Iris pigment epithelial cell (primary cell): ENCODE measurements around the gene NLRP8.
A peak's percentile ranks its signal among the peaks of the same experiment; 100 is the strongest.
"Not testable (repeated sequence)": the region's sequence is repeated elsewhere in the genome, so short reads cannot be mapped to it uniquely, and the experiment has no call there.

Source experiments
- DNase-seq: peaks from one replicate; pipeline ENCODE4 v3.0.0-alpha.2; 2011; ENCODE audit warnings: low read depth

The NLRP8 gene

DNA sequence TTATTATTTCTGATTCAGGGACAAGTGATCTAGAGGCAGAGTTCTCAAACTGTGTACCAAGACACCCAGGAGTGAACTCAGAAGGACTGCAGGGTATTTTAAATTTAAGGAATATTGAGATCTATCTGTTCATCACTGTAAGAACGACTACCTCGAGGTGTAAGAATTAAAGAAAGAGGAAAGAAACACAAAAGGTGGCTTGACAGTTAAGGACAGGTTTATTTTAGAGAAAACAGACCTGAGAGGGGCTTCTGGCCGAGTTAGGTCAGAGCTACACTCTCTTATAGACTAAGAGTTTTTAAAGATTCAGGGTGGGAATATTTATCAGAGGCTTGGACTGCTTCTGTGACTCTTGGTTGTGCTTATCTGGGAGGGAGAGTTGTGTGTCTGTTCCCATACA lies 26.4 kb downstream of the NLRP8 start:
- DNase-seq = no peak

DNA sequence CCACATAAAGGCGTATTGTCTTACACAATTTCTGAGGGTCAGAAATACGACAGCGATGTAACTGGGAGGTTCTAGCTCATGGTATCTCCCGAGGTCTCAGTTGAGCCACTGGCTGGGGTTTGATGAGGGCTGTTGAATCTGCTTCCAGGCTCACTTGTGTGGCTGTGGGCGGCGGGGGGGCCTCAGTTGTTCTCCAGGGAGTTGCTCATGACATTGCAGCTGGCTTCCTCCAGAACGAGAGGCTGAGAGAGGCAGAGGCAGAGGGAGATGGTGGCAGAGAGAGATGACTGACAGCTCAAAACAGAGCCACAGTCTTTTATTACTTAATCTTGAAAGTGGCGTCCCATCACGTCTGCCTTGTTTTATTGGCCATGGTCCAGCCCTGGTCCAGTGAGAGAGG lies 32.8 kb downstream of the NLRP8 start:
- DNase-seq = no peak

DNA sequence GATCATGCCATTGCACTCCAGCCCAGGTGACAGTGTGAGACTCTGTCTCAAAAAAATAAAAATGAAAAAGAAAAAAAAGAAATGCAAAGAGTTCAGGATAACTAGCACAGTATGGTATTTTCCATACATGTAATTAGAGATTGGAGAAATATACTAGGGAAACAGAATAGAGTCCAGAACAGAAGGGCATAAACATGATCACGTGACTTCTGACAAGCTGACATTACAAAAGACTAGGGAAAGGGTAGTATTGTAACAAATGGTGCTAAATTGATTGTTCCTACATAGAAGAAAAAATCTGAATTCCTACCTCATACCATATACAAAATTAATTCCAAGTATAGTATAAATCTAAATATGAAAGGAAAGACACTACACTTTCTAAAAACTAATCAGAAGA lies 37.6 kb downstream of the NLRP8 start:
- no peak for DNase-seq

DNA sequence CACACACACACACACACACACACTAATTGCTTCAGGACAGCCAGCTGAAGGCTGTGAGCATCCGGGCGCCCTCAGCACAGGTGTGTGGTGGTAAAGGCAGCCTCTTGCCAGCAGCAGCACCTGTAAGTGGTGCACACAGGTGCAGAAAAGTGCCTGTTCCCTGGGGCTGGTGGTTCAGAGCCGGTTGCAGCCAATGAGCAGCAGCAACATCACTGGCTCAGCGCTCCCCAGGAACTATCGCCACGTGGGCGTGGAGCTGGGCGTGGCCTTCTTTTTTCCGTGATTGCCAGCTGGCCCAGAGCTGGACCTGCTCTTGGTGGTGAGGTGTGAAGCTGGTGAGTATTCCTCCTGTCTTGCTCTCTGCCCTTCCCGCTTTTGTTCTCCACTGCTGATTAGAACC lies 38.9 kb downstream of the NLRP8 start, which contains the start of gene NLRP5:
Gene NLRP5, plus strand, starts transcription at position 289 of the 400 bp plus-strand sequence.
- no peak for DNase-seq

DNA sequence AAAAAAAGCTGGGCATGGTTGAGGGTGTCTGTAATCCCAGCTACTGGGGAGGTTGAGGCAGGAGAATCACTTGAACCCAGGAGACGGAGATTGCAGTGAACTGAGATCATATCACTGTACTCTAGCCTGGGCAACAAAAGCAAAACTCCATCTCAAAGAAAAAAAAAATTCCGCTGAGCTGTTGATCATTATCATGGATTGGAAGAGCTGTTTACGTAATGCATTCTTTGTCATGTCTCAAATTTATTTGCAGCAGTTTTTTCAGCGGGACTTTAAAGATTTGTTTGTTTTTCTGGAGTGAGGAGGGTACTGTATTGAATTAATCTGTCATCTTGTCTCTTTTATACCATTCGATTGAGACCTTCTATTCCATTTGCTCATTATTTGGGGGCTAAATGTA lies 43.2 kb downstream of the NLRP8 start:
- DNase-seq = no peak

DNA sequence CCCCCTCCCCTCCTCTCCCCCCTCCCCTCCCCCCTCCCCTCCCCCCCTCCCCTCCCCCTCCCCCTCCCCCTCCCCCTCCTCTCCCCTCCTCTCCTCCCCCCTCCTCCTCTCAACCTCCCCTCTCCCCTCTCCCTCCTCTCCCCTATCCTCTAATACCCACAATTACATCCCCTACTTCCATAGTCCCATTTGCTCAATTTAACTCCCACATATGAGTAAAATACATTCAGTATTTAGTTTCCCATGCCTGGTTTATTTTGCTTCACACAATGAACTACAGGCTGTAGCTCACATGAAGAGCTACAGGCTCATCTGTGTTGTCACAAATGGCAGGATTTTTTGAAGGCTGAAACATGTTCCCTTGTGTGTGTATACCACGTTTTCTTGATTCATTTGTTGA lies 45.9 kb downstream of the NLRP8 start:
- DNase-seq = no peak

DNA sequence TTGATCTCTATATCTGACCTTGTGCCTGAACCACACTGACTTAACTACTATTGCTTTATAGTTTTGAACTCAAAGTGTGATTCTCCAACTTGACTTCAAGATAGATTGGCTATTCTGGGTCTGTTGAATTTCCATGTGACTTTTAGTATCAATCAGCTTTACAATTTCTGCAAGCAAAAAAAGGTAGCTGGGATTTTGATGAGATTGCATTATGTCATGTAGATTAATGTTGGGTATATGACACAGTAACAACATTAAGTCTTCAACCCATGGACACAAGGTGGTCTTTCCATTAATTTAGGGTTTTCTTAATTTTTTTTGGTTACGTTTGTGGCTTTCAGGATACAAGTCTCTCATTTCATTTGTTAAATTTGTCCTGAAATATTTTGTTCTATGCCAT lies 67.1 kb downstream of the NLRP8 start:
- DNase-seq = no peak

DNA sequence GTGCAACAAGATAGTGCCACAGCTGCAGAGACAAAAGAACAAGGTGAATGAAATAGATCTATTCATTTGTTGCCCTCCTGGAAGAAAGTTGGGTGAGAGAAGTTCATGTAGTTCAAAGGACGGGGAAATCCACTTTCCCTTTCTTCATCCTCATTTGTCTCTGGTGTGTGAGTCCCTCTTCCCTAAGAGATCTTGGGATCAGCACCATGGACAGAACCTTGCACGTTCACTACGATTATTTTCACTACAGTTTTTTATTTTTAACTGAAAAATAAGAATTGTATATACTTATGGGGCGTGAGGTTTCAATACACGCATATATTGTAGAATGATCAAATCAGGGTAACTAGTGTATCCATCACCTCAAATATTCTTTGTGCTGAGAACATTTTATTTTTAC lies 68.1 kb downstream of the NLRP8 start:
- peak; percentile 18 for DNase-seq

DNA sequence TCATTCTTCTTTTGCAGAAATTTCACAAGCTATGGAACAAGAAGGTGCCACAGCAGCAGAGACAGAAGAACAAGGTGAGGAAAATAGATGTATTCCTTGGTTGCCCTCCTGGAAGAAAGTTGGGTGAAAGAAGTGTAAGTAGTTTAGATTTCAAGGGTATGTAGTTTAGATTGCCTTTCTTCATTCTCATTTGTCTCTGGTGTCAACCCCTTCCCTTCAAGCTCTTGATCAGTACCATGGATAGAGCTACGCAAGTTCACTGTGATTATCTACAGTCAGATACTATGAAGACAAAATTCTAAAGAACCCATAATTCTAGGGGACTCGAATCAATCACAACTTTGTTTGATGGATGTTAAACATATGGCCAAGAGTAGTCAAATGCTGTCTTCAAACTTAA lies 71.7 kb downstream of the NLRP8 start:
- DNase-seq = not testable (repeated sequence)

DNA sequence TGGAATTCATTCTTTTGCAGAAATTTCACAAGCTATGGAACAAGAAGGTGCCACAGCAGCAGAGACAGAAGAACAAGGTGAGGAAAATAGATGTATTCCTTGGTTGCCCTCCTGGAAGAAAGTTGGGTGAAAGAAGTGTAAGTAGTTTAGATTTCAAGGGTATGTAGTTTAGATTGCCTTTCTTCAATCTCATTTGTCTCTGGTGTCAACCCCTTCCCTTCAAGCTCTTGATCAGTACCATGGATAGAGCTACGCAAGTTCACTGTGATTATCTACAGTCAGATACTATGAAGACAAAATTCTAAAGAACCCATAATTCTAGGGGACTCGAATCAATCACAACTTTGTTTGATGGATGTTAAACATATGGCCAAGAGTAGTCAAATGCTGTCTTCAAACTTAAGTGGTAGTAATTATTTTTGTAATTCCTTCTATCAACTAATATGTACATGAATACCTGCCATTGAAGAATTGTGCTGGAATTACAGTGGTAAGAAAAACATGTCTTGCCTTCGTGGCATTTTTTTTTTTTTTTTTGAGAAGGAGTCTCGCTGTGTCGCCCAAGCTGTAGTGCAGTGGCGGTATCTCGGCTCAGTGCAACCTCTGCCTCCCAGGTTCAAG lies 72.8 kb downstream of the NLRP8 start:
- DNase-seq = not testable (repeated sequence)

DNA sequence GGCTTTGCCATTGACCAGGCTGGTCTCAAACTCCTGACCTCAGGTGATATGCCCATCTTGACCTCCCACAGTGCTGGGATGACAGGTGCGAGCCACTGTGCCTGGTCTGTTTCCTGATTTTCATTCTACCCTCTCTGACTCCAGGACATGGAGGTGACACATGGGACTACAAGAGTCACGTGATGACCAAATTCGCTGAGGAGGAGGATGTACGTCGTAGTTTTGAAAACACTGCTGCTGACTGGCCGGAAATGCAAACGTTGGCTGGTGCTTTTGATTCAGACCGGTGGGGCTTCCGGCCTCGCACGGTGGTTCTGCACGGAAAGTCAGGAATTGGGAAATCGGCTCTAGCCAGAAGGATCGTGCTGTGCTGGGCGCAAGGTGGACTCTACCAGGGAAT lies 79.1 kb downstream of the NLRP8 start:
- no peak for DNase-seq
